Lung (tissue), 12 donors: Measurements from ENCODE around the gene TMEM8B. TPM values are rescaled to one million over a fixed set of nuclear protein-coding genes. Genes with fewer than 3 reads are reported as not detected.
A peak's percentile ranks its signal among the peaks of the same experiment; 100 is the strongest.

Experiments
- ATAC-seq: fragments of 200-7000 bp; cut with Tn5 transposase; one replicate; pipeline ENCODE4 v1.9.1; 2020; ENCODE audit warnings: moderate number of reproducible peaks; ENCODE audit not compliant: insufficient read depth, low FRiP score
- DNase-seq, 3 donors: peaks; one replicate each; pipeline ENCODE4 v3.0.0-alpha.2; 2013 to 2017
- H3K27ac ChIP-seq, 2 donors: one replicate each; pipeline ENCODE4 v1.5.1; 2013; ENCODE audit warnings: mild to moderate bottlenecking in 2 of 2, moderate library complexity in 2 of 2, control low read depth in 1 of 2, inconsistent platforms in 1 of 2, low read depth in 1 of 2, low read length in 1 of 2
- H3K27me3 ChIP-seq, 3 donors: one replicate each; pipeline ENCODE4 v1.5.1; 2013; ENCODE audit warnings: low read length in 2 of 3; ENCODE audit not compliant: control insufficient read depth in 3 of 3, insufficient read depth in 3 of 3
- H3K36me3 ChIP-seq, 4 donors: one replicate each; pipeline ENCODE4 v1.5.1; 2013; ENCODE audit warnings: low read length in 4 of 4, mild to moderate bottlenecking in 1 of 4, moderate library complexity in 1 of 4; ENCODE audit not compliant: control insufficient read depth in 4 of 4, insufficient read depth in 4 of 4
- H3K4me1 ChIP-seq, 5 donors: one replicate each; pipeline ENCODE4 v1.5.1; 2013; ENCODE audit warnings: low read length in 5 of 5, mild to moderate bottlenecking in 2 of 5, moderate library complexity in 1 of 5; ENCODE audit not compliant: control insufficient read depth in 5 of 5, insufficient read depth in 5 of 5
- H3K4me3 ChIP-seq: one replicate; pipeline ENCODE4 v1.5.1; 2013; ENCODE audit warnings: mild to moderate bottlenecking, control low read depth, moderate library complexity
- H3K9ac ChIP-seq, 2 donors: one replicate each; pipeline ENCODE4 v1.5.1; 2013; ENCODE audit warnings: low read length in 2 of 2, control low read depth in 1 of 2; ENCODE audit not compliant: insufficient read depth in 1 of 2
- H3K9me3 ChIP-seq, 4 donors: one replicate each; pipeline ENCODE4 v1.5.1; 2013; ENCODE audit warnings: low read length in 3 of 4, mild to moderate bottlenecking in 1 of 4, moderate library complexity in 1 of 4; ENCODE audit not compliant: control insufficient read depth in 4 of 4, insufficient read depth in 3 of 4
- WGBS, 2 donors: extraction: QIAGEN DNeasy Blood & Tissue Kit; methylation state at CpG; one replicate each; pipeline ENCODE4 v1.1.7; 2013; 5-methylcytosine and 5-hydroxymethylcytosine counted together
- polyA plus RNA-seq, 2 donors: library from polyadenylated mRNA; stranded (reverse); fragments of 200-250 nt; gene quantifications; one replicate each; pipeline ENCODE4 v1.2.1, GENCODE V29; 2013
- total RNA-seq, 2 donors: library from RNA; depleted of rRNA in 1 of 2; stranded (reverse); fragments of >200 nt in 1 of 2; gene quantifications; one replicate each; pipeline ENCODE4 v1.2.1, GENCODE V29; 2014 to 2021
- TF ChIP-seq, protein P1 (sequence below): IDR thresholded peaks from 2 replicates; pipeline ENCODE4 v1.5.1; 2012; ENCODE audit warnings: mild to moderate bottlenecking; ENCODE audit errors: control extremely low read depth, extremely low read depth
- donor health status: control.
- donor health status: control.
- donor health status: Bipolar disorder and iron deficiency.
- donor health status: healthy.
- donor health status: DM: yes; HTN: yes; CAD: no.

TMEM8B gene
- total and polyA plus RNA-seq, 4 donors, result 6.3 to 13.1 (median 9.1) TPM

DNA sequence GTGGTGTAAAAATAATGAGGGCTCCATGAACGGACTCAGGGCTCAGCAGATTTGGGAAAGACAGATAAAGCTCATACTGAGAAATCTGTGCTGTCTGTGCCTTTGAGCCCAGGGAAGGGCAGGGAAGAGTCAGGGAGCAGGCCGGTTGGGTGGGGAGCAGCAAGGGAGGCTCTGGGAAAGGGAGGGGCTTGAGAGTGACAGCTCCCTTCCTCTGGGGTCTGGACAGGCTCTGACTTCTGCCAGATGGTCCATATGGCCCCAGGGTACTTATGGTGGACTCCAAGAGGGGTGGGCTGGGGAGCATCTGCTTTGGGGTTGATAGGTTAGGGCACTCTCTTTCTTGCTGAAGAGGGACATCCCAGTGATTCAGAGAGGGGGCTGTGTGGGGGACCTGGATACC is 35.6 kb upstream of the TMEM8B start:
- Histone ChIP-seq H3K4me3 (no peak overlapping the region), H3K36me3 (no peaks in the 10 kb centered on the region), H3K4me1 (peaks cover 0 to 34% (median 14%) of the 10 kb centered on the region in 5 donors), H3K9me3 (no peaks in the 10 kb centered on the region), H3K9ac (peak overlapping the region in 1 of 2 donors; percentile 71), H3K27me3 (no peaks in the 10 kb centered on the region), H3K27ac (peak overlapping the region in 1 of 2 donors; percentile 32)
- DNase-seq (no peak), ATAC-seq (no peak)
- TF ChIP-seq, protein P1, sequence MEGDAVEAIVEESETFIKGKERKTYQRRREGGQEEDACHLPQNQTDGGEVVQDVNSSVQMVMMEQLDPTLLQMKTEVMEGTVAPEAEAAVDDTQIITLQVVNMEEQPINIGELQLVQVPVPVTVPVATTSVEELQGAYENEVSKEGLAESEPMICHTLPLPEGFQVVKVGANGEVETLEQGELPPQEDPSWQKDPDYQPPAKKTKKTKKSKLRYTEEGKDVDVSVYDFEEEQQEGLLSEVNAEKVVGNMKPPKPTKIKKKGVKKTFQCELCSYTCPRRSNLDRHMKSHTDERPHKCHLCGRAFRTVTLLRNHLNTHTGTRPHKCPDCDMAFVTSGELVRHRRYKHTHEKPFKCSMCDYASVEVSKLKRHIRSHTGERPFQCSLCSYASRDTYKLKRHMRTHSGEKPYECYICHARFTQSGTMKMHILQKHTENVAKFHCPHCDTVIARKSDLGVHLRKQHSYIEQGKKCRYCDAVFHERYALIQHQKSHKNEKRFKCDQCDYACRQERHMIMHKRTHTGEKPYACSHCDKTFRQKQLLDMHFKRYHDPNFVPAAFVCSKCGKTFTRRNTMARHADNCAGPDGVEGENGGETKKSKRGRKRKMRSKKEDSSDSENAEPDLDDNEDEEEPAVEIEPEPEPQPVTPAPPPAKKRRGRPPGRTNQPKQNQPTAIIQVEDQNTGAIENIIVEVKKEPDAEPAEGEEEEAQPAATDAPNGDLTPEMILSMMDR, result no peak
- WGBS, 2 donors, result 63 to 87% methylated on average over 2 of the region's 2 CpGs

DNA sequence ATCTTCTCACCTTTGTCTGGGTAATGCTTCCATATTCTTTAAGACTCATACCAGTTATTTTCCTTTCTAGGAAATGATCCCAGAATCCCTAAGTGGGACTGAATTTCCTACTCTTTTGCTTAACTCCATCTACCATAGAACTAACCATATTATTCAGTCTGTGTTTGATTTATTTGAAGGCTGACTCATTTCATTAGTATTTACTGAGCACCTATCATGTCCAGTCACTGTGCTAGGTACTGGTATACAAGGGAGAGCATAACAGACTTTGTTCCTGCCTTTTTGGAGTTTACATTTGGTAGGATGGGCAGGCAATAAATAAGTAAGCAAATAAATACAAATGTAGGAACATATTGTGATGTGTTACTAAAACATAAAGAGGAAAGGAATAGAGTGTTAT is 33.3 kb upstream of the TMEM8B start:
- DNase-seq, result no peak
- Histone ChIP-seq H3K9me3 (no peaks in the 10 kb centered on the region), H3K27ac (no peak overlapping the region), H3K4me3 (no peak overlapping the region), H3K36me3 (peaks cover 0 to 17% (median 10%) of the 10 kb centered on the region in 4 donors), H3K4me1 (peaks cover 0 to 29% (median 11%) of the 10 kb centered on the region in 5 donors), H3K27me3 (no peaks in the 10 kb centered on the region), H3K9ac (no peak overlapping the region)
- no peak for ATAC-seq
- TF ChIP-seq, protein P1, result no peak

DNA sequence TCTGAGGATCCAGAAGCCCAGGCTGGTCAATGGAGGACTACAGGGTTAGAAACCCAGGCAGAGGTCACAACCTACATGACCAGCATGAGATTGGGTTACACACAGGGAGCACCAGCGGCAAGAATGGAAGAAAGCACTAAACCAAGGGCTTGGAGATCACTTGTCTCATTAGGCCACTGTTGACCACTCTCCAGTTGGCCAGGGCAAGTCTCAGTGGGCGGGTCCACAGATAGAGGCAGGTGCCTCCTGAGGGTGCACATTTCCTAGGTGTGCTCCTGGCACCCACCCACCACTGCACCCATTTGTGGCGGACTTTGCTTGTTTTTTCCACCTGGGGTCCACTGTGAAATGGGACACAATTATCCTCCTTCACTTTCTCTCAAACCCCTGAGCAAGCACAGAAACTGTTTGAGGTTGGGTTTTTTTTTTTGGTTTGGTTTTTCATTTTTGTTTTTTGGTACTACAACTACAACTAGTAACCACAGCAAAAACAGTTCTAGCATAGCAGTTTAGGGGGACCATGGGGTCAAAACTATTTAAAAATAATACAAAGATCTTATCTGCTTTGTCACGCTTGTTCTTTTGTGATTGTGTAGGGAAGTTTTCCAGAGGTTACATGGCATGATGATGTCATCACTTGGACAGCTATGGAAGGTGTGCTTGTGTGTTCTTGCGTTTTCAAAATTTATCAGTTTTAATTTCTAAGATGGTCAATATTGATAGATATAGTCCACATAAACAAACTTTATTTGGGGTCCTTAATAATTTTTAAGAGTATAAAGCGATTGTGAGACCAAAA is 31.5 kb upstream of the TMEM8B start:
- no peak for DNase-seq
- ATAC-seq, result no peak
- H3K4me1 ChIP-seq, result peaks cover 0 to 21% (median 8%) of the 10 kb centered on the region in 5 donors
- peaks cover 0 to 34% (median 19%) of the 10 kb centered on the region in 4 donors for H3K36me3 ChIP-seq
- no peaks in the 10 kb centered on the region for H3K9me3 ChIP-seq
- no peak overlapping the region for H3K9ac ChIP-seq
- H3K4me3 ChIP-seq, result no peak overlapping the region
- TF ChIP-seq, protein P1, result no peak
- H3K27me3 ChIP-seq, result no peaks in the 10 kb centered on the region
- 89 to 94% methylated on average over 6 of the region's 6 CpGs for WGBS, 2 donors
- H3K27ac ChIP-seq, result no peak overlapping the region
